GM13977 (cell line): ENCODE data around the gene CNTROB.
A peak's percentile ranks its signal among the peaks of the same experiment; 100 is the strongest.

Source experiments
- DNase-seq: peaks from one replicate; pipeline ENCODE4 v3.0.0; 2012; ENCODE audit warnings: low spot score
- CTCF ChIP-seq: IDR thresholded peaks from 2 replicates; pipeline ENCODE4 v1.5.1; 2012; ENCODE audit warnings: mild to moderate bottlenecking, control low read depth; ENCODE audit not compliant: insufficient read depth; ENCODE audit errors: extremely low read depth, missing control alignments
- in situ Hi-C: fragments of 300-500 bp; cut with MboI; formaldehyde crosslinking; loops from one replicate; pipeline ENCODE4 v1.12.0; 2022; ENCODE audit warnings: low sequenced_read_pairs, low pct_unique_long_range_greater_than_20kb, mixed read lengths, inconsistent platforms; ENCODE audit not compliant: unreplicated experiment

CNTROB gene

GRCh38 chr17:7893187-7893880, 38.7 kb upstream of the CNTROB start:
- in situ Hi-C loops: no loop called here
- DNase-seq: no peak
- TF ChIP-seq CTCF: no peak

GRCh38 chr17:7894226-7894625, 37.8 kb upstream of the CNTROB start:
- no peak for DNase-seq
- no peak for TF ChIP-seq CTCF
- in situ Hi-C loops: no loop called here

GRCh38 chr17:7894866-7895265, 37.1 kb upstream of the CNTROB start:
- in situ Hi-C loops: no loop called here
- no peak for TF ChIP-seq CTCF
- DNase-seq: no peak

GRCh38 chr17:7897090-7897489, 34.9 kb upstream of the CNTROB start:
- TF ChIP-seq CTCF: no peak
- DNase-seq: no peak
- in situ Hi-C loops: no loop called here

- in situ Hi-C loops: no loop called here
- TF ChIP-seq CTCF: peak; percentile 24
- DNase-seq: no peak
Observed at GRCh38 chr17:7897773-7898172, 34.2 kb upstream of the CNTROB start.

- in situ Hi-C loops: no loop called here
- no peak for TF ChIP-seq CTCF
- DNase-seq: no peak
Observed at GRCh38 chr17:7903154-7904103, 28.6 kb upstream of the CNTROB start.
